ENCODE data around the gene COX14.
A peak's percentile ranks its signal among the peaks of the same experiment; 100 is the strongest.

COX14 gene

GRCh38 chr12:50111693-50112455 is at the start of gene COX14:
COX14 (plus strand) TSS chr12:50112236; CDS start chr12:50120044, 7,808 bp downstream.
- Histone ChIP-seq H3K36me3 (ENCODE audit: control insufficient read depth, insufficient read depth, low read length) (0 out of 2 replicates have a peak, but pooled peaks cover 2% of the 10 kb centered on the region), H3K4me3 (replicated peaks; ENCODE audit: low read depth, low read length) (peak within 1 kb of the TSS; percentile 100), H3K27me3 (replicated peaks; ENCODE audit: control insufficient read depth, insufficient read depth, low read length) (no peaks in the 10 kb centered on the region)
- peak; percentile 96 for TF ChIP-seq CTCF (IDR thresholded peaks at IDR 0.05; ENCODE audit: insufficient read depth, low read length, poor library complexity, severe bottlenecking)
- DNase-seq (ENCODE audit: extremely low read depth, insufficient read length), result peak; percentile 98

GRCh38 chr12:50062728-50063460 is 49.1 kb upstream of the COX14 start:
- DNase-seq (ENCODE audit: extremely low read depth, insufficient read length), result no peak

GRCh38 chr12:50065726-50066310 is 46.2 kb upstream of the COX14 start:
- TF ChIP-seq CTCF (IDR thresholded peaks at IDR 0.05; ENCODE audit: insufficient read depth, low read length, poor library complexity, severe bottlenecking), result no peak
- Histone ChIP-seq H3K4me3 (replicated peaks; ENCODE audit: low read depth, low read length) (no peak overlapping the region), H3K27me3 (replicated peaks; ENCODE audit: control insufficient read depth, insufficient read depth, low read length) (peaks cover 2% of the 10 kb centered on the region), H3K36me3 (ENCODE audit: control insufficient read depth, insufficient read depth, low read length) (no peaks in the 10 kb centered on the region)
- DNase-seq (ENCODE audit: extremely low read depth, insufficient read length), result no peak

More at GRCh38 chr12:50062728-50063460, 49.1 kb upstream of the COX14 start:
- Histone ChIP-seq H3K27me3 (replicated peaks; ENCODE audit: control insufficient read depth, insufficient read depth, low read length) (peaks cover 4% of the 10 kb centered on the region), H3K36me3 (ENCODE audit: control insufficient read depth, insufficient read depth, low read length) (no peaks in the 10 kb centered on the region), H3K4me3 (replicated peaks; ENCODE audit: low read depth, low read length) (no peak overlapping the region)
- TF ChIP-seq CTCF (IDR thresholded peaks at IDR 0.05; ENCODE audit: insufficient read depth, low read length, poor library complexity, severe bottlenecking), result no peak

GRCh38 chr12:50066402-50066801 is 45.6 kb upstream of the COX14 start:
- TF ChIP-seq CTCF (IDR thresholded peaks at IDR 0.05; ENCODE audit: insufficient read depth, low read length, poor library complexity, severe bottlenecking), result no peak
- DNase-seq (ENCODE audit: extremely low read depth, insufficient read length), result no peak
- H3K36me3 ChIP-seq (ENCODE audit: control insufficient read depth, insufficient read depth, low read length), result no peaks in the 10 kb centered on the region
- peaks cover 2% of the 10 kb centered on the region for H3K27me3 ChIP-seq (replicated peaks; ENCODE audit: control insufficient read depth, insufficient read depth, low read length)
- no peak overlapping the region for H3K4me3 ChIP-seq (replicated peaks; ENCODE audit: low read depth, low read length)

- DNase-seq (ENCODE audit: extremely low read depth, insufficient read length), result no peak
- Histone ChIP-seq H3K36me3 (ENCODE audit: control insufficient read depth, insufficient read depth, low read length) (no peaks in the 10 kb centered on the region), H3K4me3 (replicated peaks; ENCODE audit: low read depth, low read length) (no peak overlapping the region), H3K27me3 (replicated peaks; ENCODE audit: control insufficient read depth, insufficient read depth, low read length) (peaks cover 4% of the 10 kb centered on the region)
- no peak for TF ChIP-seq CTCF (IDR thresholded peaks at IDR 0.05; ENCODE audit: insufficient read depth, low read length, poor library complexity, severe bottlenecking)
Measured at GRCh38 chr12:50069069-50069468, 43.0 kb upstream of the COX14 start.

Measured in GM06990 (cell line).